ENCODE measurements around the gene OLFM1. TPM values are rescaled to one million over a fixed set of nuclear protein-coding genes. Genes with fewer than 3 reads are reported as not detected.

Gene OLFM1
- total and polyA plus RNA-seq, 2 donors, result 24.5 to 28.3 TPM

GRCh38 chr9:135084881-135085760 lies 2.3 kb upstream of the OLFM1 start:
- H3K9me3 ChIP-seq (ENCODE audit: control insufficient read depth in 2 of 2, insufficient read depth in 1 of 2, low read length in 1 of 2), result no peaks in the 10 kb centered on the region
- no peak overlapping the region for H3K27ac ChIP-seq (ENCODE audit: low read depth in 1 of 2, low read length in 1 of 2)
- 80% methylated on average over 20 of the region's 20 CpGs for WGBS
- peaks cover 48 to 61% of the 10 kb centered on the region in 2 donors for H3K27me3 ChIP-seq (ENCODE audit: control insufficient read depth in 2 of 2, insufficient read depth in 1 of 2, low read length in 1 of 2)
- H3K4me3 ChIP-seq (ENCODE audit: low read length in 2 of 2), result no peak overlapping the region
- H3K36me3 ChIP-seq (ENCODE audit: control insufficient read depth in 2 of 2, insufficient read depth in 2 of 2, low read length in 1 of 2), result no peaks in the 10 kb centered on the region
- DNase-seq (ENCODE audit: low read depth in 6 of 9, low spot score in 9 of 9), result no peak
- no peaks in the 10 kb centered on the region for H3K4me1 ChIP-seq (ENCODE audit: control insufficient read depth in 2 of 2, insufficient read depth in 2 of 2, low read length in 2 of 2)

GRCh38 chr9:135085830-135086546 lies 1.5 kb upstream of the OLFM1 start:
- no peaks in the 10 kb centered on the region for H3K9me3 ChIP-seq (ENCODE audit: control insufficient read depth in 2 of 2, insufficient read depth in 1 of 2, low read length in 1 of 2)
- peak in 2 of 9 donors; percentile 28 to 32 for DNase-seq (ENCODE audit: low read depth in 6 of 9, low spot score in 9 of 9)
- no peak overlapping the region for H3K27ac ChIP-seq (ENCODE audit: low read depth in 1 of 2, low read length in 1 of 2)
- 16% methylated on average over 30 of the region's 30 CpGs for WGBS
- H3K27me3 ChIP-seq (ENCODE audit: control insufficient read depth in 2 of 2, insufficient read depth in 1 of 2, low read length in 1 of 2), result peaks cover 48 to 67% of the 10 kb centered on the region in 2 donors
- H3K4me3 ChIP-seq (ENCODE audit: low read length in 2 of 2), result no peak overlapping the region
- H3K36me3 ChIP-seq (ENCODE audit: control insufficient read depth in 2 of 2, insufficient read depth in 2 of 2, low read length in 1 of 2), result no peaks in the 10 kb centered on the region
- H3K4me1 ChIP-seq (ENCODE audit: control insufficient read depth in 2 of 2, insufficient read depth in 2 of 2, low read length in 2 of 2), result no peaks in the 10 kb centered on the region

- WGBS, result 19% methylated on average over 61 of the region's 61 CpGs
- Histone ChIP-seq H3K27me3 (ENCODE audit: control insufficient read depth in 2 of 2, insufficient read depth in 1 of 2, low read length in 1 of 2) (peaks cover 48 to 67% of the 10 kb centered on the region in 2 donors), H3K4me1 (ENCODE audit: control insufficient read depth in 2 of 2, insufficient read depth in 2 of 2, low read length in 2 of 2) (no peaks in the 10 kb centered on the region), H3K27ac (ENCODE audit: low read depth in 1 of 2, low read length in 1 of 2) (no peak overlapping the region), H3K36me3 (ENCODE audit: control insufficient read depth in 2 of 2, insufficient read depth in 2 of 2, low read length in 1 of 2) (no peaks in the 10 kb centered on the region), H3K4me3 (ENCODE audit: low read length in 2 of 2) (peak overlapping the region in 1 of 2 donors; percentile 26), H3K9me3 (ENCODE audit: control insufficient read depth in 2 of 2, insufficient read depth in 1 of 2, low read length in 1 of 2) (no peaks in the 10 kb centered on the region)
- no peak for DNase-seq (ENCODE audit: low read depth in 6 of 9, low spot score in 9 of 9)
Measured at GRCh38 chr9:135086597-135087488, 625 bp upstream of the OLFM1 start.

- Histone ChIP-seq H3K9me3 (ENCODE audit: control insufficient read depth in 2 of 2, insufficient read depth in 1 of 2, low read length in 1 of 2) (no peaks in the 10 kb centered on the region), H3K27ac (ENCODE audit: low read depth in 1 of 2, low read length in 1 of 2) (no peak overlapping the region), H3K36me3 (ENCODE audit: control insufficient read depth in 2 of 2, insufficient read depth in 2 of 2, low read length in 1 of 2) (no peaks in the 10 kb centered on the region), H3K4me1 (ENCODE audit: control insufficient read depth in 2 of 2, insufficient read depth in 2 of 2, low read length in 2 of 2) (no peaks in the 10 kb centered on the region), H3K27me3 (ENCODE audit: control insufficient read depth in 2 of 2, insufficient read depth in 1 of 2, low read length in 1 of 2) (peaks cover 48 to 67% of the 10 kb centered on the region in 2 donors), H3K4me3 (ENCODE audit: low read length in 2 of 2) (peak overlapping the region in 1 of 2 donors; percentile 26)
- 3% methylated on average over 57 of the region's 57 CpGs for WGBS
- DNase-seq (ENCODE audit: low read depth in 6 of 9, low spot score in 9 of 9), result no peak
Measured at GRCh38 chr9:135087899-135088347, 455 bp downstream of the OLFM1 start.

- H3K4me3 ChIP-seq (ENCODE audit: low read length in 2 of 2), result peak overlapping the region in 1 of 2 donors; percentile 5
- H3K9me3 ChIP-seq (ENCODE audit: control insufficient read depth in 2 of 2, insufficient read depth in 1 of 2, low read length in 1 of 2), result no peaks in the 10 kb centered on the region
- H3K4me1 ChIP-seq (ENCODE audit: control insufficient read depth in 2 of 2, insufficient read depth in 2 of 2, low read length in 2 of 2), result no peaks in the 10 kb centered on the region
- H3K27ac ChIP-seq (ENCODE audit: low read depth in 1 of 2, low read length in 1 of 2), result no peak overlapping the region
- peaks cover 48 to 64% of the 10 kb centered on the region in 2 donors for H3K27me3 ChIP-seq (ENCODE audit: control insufficient read depth in 2 of 2, insufficient read depth in 1 of 2, low read length in 1 of 2)
- DNase-seq (ENCODE audit: low read depth in 6 of 9, low spot score in 9 of 9), result no peak
- H3K36me3 ChIP-seq (ENCODE audit: control insufficient read depth in 2 of 2, insufficient read depth in 2 of 2, low read length in 1 of 2), result no peaks in the 10 kb centered on the region
- WGBS, result 5% methylated on average over 45 of the region's 45 CpGs
Measured at GRCh38 chr9:135088348-135088978, 995 bp downstream of the OLFM1 start.

- Histone ChIP-seq H3K9me3 (ENCODE audit: control insufficient read depth in 2 of 2, insufficient read depth in 1 of 2, low read length in 1 of 2) (no peaks in the 10 kb centered on the region), H3K27ac (ENCODE audit: low read depth in 1 of 2, low read length in 1 of 2) (no peak overlapping the region), H3K4me3 (ENCODE audit: low read length in 2 of 2) (no peak overlapping the region), H3K4me1 (ENCODE audit: control insufficient read depth in 2 of 2, insufficient read depth in 2 of 2, low read length in 2 of 2) (no peaks in the 10 kb centered on the region), H3K36me3 (ENCODE audit: control insufficient read depth in 2 of 2, insufficient read depth in 2 of 2, low read length in 1 of 2) (no peaks in the 10 kb centered on the region), H3K27me3 (ENCODE audit: control insufficient read depth in 2 of 2, insufficient read depth in 1 of 2, low read length in 1 of 2) (peaks cover 48 to 60% of the 10 kb centered on the region in 2 donors)
- 43% methylated on average over 35 of the region's 35 CpGs for WGBS
- no peak for DNase-seq (ENCODE audit: low read depth in 6 of 9, low spot score in 9 of 9)
Measured at GRCh38 chr9:135088979-135089847, 1.7 kb downstream of the OLFM1 start.

GRCh38 chr9:135090081-135090480 lies 2.6 kb downstream of the OLFM1 start:
- 91% methylated on average over 7 of the region's 7 CpGs for WGBS
- no peaks in the 10 kb centered on the region for H3K36me3 ChIP-seq (ENCODE audit: control insufficient read depth in 2 of 2, insufficient read depth in 2 of 2, low read length in 1 of 2)
- H3K27ac ChIP-seq (ENCODE audit: low read depth in 1 of 2, low read length in 1 of 2), result no peak overlapping the region

GRCh38 chr9:135090547-135090946 lies 3.1 kb downstream of the OLFM1 start:
- no peak for DNase-seq (ENCODE audit: low read depth in 6 of 9, low spot score in 9 of 9)
- H3K4me3 ChIP-seq (ENCODE audit: low read length in 2 of 2), result no peak overlapping the region
- H3K4me1 ChIP-seq (ENCODE audit: control insufficient read depth in 2 of 2, insufficient read depth in 2 of 2, low read length in 2 of 2), result no peaks in the 10 kb centered on the region
- H3K27me3 ChIP-seq (ENCODE audit: control insufficient read depth in 2 of 2, insufficient read depth in 1 of 2, low read length in 1 of 2), result peaks cover 44 to 49% of the 10 kb centered on the region in 2 donors
- H3K27ac ChIP-seq (ENCODE audit: low read depth in 1 of 2, low read length in 1 of 2), result no peak overlapping the region
- no peaks in the 10 kb centered on the region for H3K9me3 ChIP-seq (ENCODE audit: control insufficient read depth in 2 of 2, insufficient read depth in 1 of 2, low read length in 1 of 2)
- 61% methylated on average over 5 of the region's 5 CpGs for WGBS
- no peaks in the 10 kb centered on the region for H3K36me3 ChIP-seq (ENCODE audit: control insufficient read depth in 2 of 2, insufficient read depth in 2 of 2, low read length in 1 of 2)

More at GRCh38 chr9:135090081-135090480, 2.6 kb downstream of the OLFM1 start:
- H3K9me3 ChIP-seq (ENCODE audit: control insufficient read depth in 2 of 2, insufficient read depth in 1 of 2, low read length in 1 of 2), result no peaks in the 10 kb centered on the region
- H3K4me3 ChIP-seq (ENCODE audit: low read length in 2 of 2), result no peak overlapping the region
- H3K4me1 ChIP-seq (ENCODE audit: control insufficient read depth in 2 of 2, insufficient read depth in 2 of 2, low read length in 2 of 2), result no peaks in the 10 kb centered on the region
- H3K27me3 ChIP-seq (ENCODE audit: control insufficient read depth in 2 of 2, insufficient read depth in 1 of 2, low read length in 1 of 2), result peaks cover 48 to 54% of the 10 kb centered on the region in 2 donors
- no peak for DNase-seq (ENCODE audit: low read depth in 6 of 9, low spot score in 9 of 9)

Measured in thymus (tissue), 11 donors.